HG02840 (cell line): ENCODE results near the gene SHC3.

Experiments
- ATAC-seq: cut with Tn5 transposase; IDR thresholded peaks from one replicate; pipeline ENCODE4 v1.9.1; 2021; ENCODE audit warnings: mild to moderate bottlenecking, moderate library complexity, moderate number of reproducible peaks; ENCODE audit not compliant: unreplicated experiment, low FRiP score

Gene SHC3

DNA sequence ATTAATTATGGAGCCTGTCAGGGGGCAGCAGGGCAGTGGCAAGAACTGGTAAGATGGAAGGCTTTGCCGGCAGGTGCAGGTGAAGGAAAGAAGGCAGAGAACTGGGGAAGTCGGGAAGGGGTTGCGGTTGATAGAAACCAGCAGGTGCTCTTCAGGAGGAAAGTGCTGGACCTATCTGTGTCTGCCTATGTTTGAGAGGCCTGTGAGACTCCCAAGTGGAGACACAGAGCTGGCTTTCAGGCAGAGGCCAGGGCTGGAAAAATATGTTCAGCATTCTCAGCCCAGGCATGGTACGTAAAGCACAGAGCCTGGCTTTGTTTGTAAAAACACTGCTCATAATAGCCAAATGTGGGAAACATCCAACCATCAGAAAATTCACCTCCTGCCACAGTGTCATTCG lies 117.8 kb downstream of the SHC3 start:
- no peak for ATAC-seq

DNA sequence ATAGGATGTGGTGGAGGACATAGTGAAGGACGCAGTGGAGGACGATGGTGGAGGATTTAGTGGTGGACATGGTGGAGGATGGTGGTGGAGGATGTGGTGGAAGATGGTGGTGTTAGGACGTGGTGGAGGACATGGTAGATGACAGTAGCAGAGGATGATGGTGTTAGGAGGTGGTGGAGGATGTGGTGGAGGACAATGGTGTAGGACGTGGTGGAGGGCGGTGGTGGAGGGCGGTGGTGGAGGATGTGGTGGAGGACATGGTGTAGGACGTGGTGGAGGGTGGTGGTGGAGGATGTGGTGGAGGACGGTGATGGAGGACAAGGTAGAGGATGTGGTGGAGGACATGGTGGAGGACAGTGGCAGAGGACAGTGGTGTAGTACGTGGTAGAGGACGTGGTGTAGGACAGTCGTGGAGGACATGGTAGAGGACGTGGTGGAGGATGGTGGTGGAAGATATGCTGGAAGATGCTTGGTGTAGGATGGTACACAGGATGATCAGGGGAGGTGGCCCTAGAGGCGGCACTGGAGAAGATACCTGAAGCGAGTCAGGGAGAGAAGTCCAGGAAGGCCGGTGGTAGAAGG lies 118.6 kb downstream of the SHC3 start:
- no peak for ATAC-seq

DNA sequence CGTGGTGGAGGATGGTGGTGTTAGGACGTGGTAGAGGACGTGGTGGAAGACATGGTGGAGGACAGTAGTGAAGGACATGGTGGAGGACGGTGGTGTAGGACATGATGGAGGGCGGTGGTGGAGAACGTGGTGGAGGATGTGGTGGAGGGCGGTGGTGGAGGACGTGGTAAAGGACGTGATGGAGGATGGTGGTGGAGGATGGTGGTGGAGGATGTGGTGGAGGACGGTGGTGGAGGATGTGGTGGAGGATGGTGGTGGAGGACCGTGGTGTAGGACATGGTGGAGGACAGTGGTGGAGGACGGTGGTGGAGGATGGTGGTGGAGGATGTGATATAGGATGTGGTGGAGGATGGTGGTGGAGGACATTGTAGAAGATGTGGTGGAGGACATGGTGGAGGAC lies 119.7 kb downstream of the SHC3 start:
- no peak for ATAC-seq

DNA sequence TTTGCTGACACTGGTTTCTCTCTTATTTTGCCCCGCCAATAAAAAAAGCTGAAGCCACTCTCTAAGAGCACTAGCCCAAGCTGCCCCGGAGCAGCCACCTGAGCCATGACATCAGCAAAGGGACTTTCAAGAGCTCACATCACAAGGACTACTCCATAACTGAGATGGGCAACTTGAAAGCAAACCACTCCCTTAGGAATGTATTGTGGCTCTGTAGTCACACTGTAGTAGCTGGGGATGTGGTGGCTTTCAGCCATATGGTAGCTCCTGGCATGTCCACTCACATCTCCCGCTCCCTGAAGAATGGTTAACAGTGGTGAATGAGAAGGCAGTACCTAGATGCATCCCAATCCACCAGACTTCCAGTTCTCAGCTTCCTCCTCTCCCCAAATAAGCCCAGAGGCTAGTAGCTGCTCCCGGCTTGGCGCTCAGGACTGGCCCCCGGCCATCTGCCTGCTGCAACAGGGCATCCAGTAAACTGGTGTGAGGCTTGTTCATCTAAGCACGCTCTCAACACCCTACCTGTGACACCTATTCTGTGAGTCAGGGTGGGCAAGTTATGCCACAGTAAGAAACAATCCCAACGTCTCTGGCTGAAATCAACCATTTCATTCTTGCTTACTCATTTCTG lies 123.6 kb downstream of the SHC3 start:
- ATAC-seq, result no peak

DNA sequence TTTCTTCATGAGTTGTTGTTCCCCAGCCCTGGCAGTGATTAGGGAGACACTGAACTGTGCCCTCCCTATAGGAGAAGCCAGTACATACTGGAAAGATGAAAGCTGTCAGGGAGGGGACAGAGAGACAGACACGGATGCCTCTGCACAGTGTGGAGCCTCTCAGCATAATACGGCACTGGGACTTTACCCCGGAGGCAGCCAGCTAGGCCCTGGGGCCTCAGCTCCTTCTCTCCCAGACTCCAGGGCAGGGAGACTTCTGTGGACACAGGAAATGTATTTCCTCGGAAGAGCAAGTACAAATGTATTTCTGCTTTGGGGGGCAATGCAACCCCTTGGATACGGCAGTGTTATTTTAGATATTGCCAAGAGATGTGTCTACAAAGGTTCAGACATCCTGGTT lies 125.3 kb downstream of the SHC3 start:
- ATAC-seq, result no peak

DNA sequence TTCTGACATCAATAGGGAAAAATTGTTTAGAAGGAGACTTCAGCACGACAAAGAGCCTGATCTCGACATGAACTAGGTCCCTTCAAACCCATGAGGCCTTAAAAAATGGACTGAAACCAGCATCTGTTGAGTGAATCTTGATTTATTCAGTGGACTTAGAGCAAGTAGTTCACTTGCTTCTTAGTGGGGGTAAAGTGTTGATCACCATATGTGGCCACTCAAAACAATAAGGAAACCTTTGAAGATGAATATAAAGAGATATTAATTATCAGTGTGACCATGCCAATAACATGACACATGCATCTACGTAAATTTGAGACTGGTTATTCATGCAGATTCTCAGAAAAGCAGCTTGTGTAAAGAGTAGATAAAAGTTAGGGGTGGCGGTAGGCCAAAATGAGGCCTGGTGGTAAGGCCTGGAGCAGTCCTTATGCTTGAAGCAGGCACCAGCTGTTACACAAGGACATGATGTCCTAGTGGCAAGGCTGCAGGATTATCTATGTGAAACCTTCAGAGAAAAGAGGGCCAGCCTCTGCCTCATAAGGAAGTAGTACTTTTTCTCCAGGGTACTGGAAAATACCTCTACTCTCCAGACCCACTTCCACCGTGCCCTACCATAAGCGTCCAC lies 126.0 kb downstream of the SHC3 start:
- no peak for ATAC-seq

DNA sequence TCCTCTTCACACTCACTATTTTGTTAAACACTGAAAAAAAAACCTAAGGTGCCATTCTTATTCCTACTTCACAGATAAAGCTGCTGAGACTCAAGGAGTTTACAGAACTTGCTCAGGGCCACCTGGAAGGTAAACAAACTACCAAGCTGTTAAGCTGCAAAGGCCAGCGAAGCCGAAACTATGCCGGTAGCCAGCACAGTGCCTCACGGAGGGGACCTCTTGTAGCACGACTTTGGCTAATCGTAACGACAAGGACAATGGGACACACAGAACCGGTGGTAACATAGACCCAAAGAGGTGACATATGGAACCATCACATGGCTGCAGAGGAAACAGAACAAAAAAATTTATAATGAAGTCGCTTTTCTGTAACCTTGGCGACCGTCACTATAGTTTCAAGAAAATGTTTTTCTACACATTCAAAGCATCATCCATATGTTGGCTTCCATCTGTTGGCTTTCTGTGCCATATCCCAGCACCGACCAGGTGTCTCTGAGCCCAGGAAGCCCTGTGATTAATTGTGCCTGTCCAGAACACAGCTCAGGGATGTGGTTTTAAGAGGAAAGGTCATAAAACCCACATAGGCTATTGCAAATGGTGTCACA lies 127.1 kb downstream of the SHC3 start:
- ATAC-seq, result no peak

DNA sequence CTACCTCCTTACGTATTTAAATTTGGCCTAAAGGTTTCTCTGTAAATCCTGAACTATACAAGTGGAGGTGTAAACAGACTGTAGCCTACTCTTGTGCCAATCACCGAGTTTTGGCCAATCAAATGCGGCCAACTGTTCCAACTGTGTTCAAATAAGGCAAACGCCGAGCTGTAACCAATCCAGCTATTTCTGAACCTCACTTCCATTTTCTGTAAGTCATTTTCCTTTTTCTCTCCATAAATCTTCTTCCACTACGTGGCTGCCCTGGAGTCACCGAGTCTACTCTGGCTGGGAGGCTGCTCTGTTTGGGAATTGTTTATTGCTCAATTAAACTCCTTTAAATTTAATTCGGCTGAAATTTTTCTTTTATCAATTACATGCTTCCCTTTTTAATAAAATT lies 129.0 kb downstream of the SHC3 start:
- no peak for ATAC-seq

DNA sequence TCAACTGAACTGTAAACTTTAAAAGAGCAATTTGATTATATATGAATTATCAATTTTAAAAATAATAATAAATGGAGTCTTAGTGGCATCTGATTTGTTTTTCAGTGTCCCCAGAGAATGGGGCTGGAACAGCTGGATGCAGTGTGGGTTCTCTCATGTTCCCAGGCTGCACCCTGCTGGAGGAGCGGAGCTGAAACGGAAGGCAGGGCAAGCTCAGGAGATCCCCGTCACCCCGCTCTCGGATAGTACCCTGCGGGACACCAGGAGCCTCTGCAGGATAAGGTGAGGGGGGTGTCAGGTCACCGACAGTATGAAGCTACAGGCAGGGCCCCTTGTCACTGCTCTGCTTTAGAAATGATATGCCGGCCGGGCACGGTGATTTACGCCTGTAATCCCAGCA lies 130.0 kb downstream of the SHC3 start:
- ATAC-seq, result no peak

DNA sequence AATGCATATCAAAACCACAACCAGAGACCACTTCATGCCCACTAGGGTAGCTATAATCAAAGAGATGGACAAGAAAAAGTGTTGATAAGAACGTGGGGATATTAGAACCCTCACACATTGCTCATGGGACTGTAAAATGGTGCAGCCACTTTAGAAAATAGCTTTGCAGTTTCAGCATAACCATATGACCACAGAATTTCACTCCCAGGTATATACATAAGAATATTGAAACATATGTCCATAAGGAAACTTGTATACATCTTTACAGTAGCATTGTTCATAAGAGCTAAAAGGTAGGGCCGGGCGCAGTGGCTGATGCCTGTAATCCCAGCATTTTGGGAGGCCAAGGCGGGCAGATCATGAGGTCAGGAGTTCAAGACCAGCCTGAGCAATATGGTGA lies 131.0 kb downstream of the SHC3 start:
- ATAC-seq, result no peak

DNA sequence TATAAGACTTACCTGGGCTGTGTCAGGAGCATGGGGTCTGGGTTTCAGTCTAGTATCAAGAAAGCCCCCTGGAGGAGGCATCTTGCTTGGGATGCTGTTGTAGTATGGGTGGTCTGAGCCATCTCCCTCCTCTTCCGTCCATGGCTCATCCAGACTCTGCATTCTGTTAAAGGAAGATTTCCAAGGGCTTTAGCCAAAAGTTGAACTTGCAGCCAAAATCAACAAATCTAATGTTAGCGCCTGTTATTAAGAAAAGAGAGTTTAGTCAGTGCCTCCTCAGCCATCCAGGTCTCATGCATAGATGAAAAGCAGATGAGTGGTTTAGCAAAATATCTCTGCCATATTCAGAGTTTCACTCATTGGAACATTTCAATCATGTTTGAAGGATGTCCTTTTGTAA lies 131.8 kb downstream of the SHC3 start:
- ATAC-seq, result no peak

DNA sequence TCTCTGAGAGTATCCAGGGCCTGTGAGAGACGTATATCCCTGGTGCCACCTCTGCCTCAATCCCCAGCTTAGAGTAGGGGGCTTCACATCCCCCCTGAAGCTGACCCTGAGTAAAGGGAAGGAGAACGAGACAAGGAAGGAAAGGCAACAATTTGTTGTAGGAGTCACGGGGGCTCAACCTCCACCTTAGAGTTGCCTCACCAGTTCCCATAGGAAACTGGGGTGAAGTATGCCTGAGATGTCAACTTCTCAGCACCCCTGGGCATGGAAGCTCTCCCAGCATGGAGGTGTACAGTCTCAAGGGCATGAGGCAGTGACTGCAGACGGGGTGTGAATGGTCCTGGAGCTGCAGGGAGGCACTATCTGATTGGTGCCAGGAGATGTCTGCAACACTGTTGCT lies 133.7 kb downstream of the SHC3 start:
- no peak for ATAC-seq

DNA sequence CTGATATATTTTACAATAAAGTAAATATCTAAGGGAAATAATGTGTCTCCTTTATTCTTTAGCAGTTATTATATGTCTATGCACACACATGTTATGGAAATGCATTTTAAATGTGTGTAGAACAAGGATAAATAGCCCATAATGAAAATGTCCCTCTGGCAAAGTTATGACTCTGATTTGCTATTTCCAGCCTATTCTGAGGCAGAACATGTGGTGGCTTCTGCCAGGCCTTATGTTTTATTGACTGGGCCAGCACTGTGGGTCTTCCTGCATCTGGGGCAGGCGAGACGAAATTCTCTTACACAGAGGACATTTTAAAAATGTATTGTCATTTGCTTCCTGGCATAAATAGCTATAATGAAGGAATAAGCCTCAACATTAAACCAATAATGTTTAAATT lies 134.5 kb downstream of the SHC3 start:
- ATAC-seq, result no peak

DNA sequence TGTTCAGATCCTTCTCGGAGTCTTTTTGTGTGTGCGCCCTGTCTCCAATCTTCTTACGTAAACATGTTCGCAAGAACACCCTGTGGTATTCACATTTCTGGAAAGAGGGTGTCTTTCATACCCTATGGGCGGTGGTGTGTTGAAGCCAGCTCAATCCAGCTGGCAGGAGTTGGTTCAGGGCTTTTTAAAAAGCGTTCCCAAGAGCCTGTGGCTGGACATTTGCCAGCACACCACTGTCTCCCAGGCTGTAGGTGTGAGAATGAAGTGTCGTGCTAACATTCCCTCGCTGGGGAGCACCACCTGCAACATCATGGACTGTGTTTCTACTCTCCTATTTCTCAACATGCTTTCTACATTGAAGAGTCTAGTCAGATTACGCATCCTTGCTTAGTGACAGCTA lies 135.6 kb downstream of the SHC3 start:
- no peak for ATAC-seq

DNA sequence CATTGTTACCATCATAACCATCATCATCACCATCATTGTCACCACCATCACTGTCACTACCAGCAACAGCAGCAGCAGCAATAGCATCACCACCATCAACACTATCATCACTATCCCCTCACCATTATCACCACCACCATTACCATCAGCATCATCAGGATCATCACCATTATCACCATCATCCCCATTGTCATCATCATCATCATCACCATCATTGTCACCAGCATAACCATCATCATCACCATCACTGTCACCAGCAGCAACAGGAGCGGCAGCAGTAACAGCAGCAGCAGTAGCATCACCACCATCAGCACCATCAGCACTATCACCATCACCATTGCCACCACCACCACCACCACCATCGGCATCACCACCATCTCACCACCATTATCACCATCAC lies 139.0 kb downstream of the SHC3 start:
- ATAC-seq, result no peak

DNA sequence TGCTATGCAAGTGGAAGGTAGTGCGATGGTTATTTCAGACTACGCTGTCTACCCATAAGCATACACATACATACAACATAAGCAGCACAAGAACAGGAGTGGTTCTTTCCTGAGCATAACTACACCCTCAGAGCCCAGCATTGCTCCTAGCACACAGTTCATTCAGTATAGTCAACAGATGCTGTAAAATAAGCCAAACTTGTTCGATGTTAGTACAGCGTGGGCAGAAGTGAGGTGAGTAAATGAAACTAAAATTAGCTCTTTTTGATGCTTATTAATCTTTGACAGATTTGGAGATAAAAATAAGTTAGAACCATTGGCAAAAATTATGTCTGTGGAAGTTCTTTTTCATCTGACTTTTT lies 139.5 kb downstream of the SHC3 start:
- ATAC-seq, result no peak

DNA sequence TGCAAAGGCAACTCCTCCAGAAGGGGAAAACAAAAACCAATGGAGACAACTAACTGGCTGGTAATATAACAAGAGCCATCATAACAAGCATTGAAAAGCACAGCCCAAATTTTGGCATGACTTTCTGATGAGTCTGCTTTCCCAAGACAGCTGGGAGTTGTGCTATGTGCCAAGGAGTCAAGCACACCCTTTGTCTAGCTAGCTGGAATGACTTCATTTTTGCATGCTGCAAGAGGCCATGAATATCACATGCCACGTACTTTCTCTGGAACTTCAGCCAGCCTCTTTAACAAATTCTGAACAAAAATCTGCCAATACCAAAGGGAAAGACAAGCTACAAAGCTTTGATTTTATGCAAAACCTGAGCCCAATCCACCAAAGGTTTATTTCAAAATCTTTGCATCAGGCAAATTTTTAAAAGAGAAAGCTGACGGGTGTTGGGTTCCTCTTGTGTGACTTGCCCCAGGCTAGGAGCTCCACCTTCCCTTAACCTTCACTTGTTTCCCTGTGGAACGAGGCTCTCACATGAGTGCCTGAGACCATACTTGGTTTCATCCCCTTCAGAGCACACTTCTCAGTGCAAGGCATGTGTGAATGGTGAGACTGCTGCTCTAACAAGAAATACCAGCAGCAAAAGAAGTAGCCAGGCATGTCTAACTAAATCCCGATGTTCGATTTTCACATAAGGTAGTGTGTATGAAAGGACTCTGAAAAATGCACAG lies 140.1 kb downstream of the SHC3 start:
- no peak for ATAC-seq

DNA sequence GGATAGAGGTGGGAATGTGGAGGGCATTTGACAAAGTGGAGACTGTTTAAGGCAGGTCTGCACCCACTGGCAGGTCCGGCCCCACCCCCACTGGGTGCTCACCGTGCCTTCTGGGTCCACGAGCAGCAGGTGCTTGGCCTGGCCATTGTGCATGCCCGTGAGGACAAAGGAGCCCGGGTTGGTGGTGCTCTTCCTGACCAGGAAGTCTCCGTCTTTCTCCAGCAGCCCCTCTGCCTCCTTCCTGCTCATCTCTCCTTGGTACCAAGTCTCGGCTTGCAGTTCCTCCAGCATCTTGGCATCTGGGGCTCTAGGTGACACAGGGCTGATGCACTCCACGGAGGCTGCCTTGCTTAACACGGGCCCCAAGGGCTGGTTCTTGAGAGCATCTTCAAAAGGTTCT lies 140.7 kb downstream of the SHC3 start:
- no peak for ATAC-seq

DNA sequence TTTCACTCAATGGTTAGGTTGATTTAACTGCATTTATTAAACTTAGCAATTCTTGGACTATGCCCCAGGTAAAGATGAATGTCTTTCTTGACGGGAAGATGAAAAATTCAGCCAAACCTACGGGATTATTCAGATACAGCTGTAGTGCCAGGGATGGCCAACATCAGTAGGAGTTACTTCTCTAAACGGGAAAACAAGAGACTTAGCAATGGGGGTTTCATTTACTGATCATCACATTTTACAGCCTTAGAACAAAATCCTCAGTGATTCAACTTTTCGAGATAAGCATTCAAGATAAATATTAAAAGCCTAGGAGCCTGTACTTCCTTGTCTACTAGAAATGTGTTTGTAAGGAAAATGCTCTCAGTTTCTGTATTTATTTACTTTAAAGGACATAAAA lies 141.3 kb downstream of the SHC3 start:
- ATAC-seq, result no peak

DNA sequence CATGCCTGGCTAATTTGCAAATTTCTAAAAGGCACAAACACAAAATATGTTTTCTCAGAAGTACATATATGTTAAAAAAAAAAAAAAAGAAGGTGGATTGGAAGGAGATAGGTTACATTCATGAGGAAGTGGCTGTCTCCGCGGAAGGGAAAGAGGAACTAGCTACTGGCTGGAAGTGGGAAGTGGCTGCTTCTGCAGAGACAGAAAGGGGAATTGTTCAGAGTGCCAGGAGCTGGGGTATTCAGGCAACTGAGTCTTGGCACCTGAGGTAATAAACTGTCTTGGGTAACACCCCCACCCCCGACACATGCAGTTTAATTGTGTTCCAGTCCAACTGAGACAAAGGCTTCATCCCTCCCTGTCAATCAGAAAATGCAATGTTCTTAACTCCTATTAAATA lies 141.7 kb downstream of the SHC3 start:
- ATAC-seq, result no peak

DNA sequence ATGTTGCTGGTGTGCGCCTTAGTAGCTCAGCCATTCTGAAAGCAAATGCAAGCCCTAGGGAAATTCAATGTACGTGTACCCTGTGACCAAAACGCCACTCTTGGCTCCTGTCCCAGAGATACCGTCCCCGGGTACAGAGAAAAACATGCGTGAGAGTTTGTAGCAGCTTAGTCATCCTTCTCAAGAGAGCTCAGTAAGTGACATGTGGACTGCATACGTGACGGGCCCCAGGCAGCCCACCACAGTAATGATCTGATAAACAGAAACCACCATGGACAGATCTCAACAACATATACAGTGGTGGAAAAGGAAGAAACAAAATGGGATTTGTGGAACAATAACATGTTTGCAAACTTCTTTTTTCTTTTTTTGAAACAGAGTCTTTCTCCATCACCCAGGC lies 142.2 kb downstream of the SHC3 start:
- ATAC-seq, result no peak
